ENCODE data around the gene GP5. TPM values are rescaled to one million over a fixed set of nuclear protein-coding genes. Genes with fewer than 3 reads are reported as not detected.

Gene GP5
- polyA plus RNA-seq, 2 of the 4 experiments (the other 2 are of a cell fraction) = not detected

- no peak for ATAC-seq
- Histone ChIP-seq H3K4me3 (no peak overlapping the region), H3K27ac (no peak overlapping the region), H3K4me2 (no peak overlapping the region), H3K9me3 (no peaks in the 10 kb centered on the region), H3K4me1 (peaks cover 12% of the 10 kb centered on the region; the same call in 2 of the 3 replicates)
- ChIA-PET POLR2A (no interaction called here), CTCF (no interaction called here)
- WGBS (ENCODE audit: missing lambda C conversion rate) = 100% methylated on average over 1 of the region's 1 CpG
- TF ChIP-seq POLR2A (IDR thresholded peaks at IDR 0.05; ENCODE audit: low read length) = no peak
- TF ChIP-seq HES2 (IDR thresholded peaks at IDR 0.05) = no peak
- TF ChIP-seq KDM5A (IDR thresholded peaks at IDR 0.05) = no peak
- no peak for TF ChIP-seq PHF8 (IDR thresholded peaks at IDR 0.05; ENCODE audit: borderline replicate concordance, low read depth)
- TF ChIP-seq MYC (IDR thresholded peaks at IDR 0.05; ENCODE audit: borderline replicate concordance, low read length) = no peak
- TF ChIP-seq EHMT2 (IDR thresholded peaks at IDR 0.05; ENCODE audit: low read depth) = no peak
- TF ChIP-seq HEYL (CRISPR knock-in tag; IDR thresholded peaks at IDR 0.05) = no peak
- TF ChIP-seq MAFK (IDR thresholded peaks at IDR 0.05; ENCODE audit: partially characterized antibody) = no peak
- TF ChIP-seq RAD21 (conservative IDR thresholded peaks at IDR 0.05 in 1 of 2, IDR thresholded peaks at IDR 0.05 in 1 of 2) = no peak
- no peak for TF ChIP-seq FOSL2 (IDR thresholded peaks at IDR 0.05)
- no peak for TF ChIP-seq FOSL2 (CRISPR knock-in tag; IDR thresholded peaks at IDR 0.05)
- TF ChIP-seq, protein P1, sequence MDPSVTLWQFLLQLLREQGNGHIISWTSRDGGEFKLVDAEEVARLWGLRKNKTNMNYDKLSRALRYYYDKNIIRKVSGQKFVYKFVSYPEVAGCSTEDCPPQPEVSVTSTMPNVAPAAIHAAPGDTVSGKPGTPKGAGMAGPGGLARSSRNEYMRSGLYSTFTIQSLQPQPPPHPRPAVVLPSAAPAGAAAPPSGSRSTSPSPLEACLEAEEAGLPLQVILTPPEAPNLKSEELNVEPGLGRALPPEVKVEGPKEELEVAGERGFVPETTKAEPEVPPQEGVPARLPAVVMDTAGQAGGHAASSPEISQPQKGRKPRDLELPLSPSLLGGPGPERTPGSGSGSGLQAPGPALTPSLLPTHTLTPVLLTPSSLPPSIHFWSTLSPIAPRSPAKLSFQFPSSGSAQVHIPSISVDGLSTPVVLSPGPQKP (IDR thresholded peaks at IDR 0.05; ENCODE audit: low read depth, low read length) = no peak
- TF ChIP-seq REST (IDR thresholded peaks at IDR 0.05) = no peak
- no peak for TF ChIP-seq EHF (CRISPR knock-in tag; IDR thresholded peaks at IDR 0.05)
- no peak for TF ChIP-seq FOXS1 (CRISPR knock-in tag; IDR thresholded peaks at IDR 0.05)
- TF ChIP-seq TFCP2L1 (CRISPR knock-in tag; IDR thresholded peaks at IDR 0.05) = no peak
- no peak for DNase-seq (ENCODE audit: low read depth in 1 of 2, low spot score in 1 of 2)
- no peak for FAIRE-seq
These were observed 25.3 kb upstream of the GP5 start for GRCh38 chr3:194424373-194424772.

- ChIA-PET POLR2A (no interaction called here), CTCF (no interaction called here)
- FAIRE-seq = no peak
- H3K4me1 ChIP-seq = peaks cover 12% of the 10 kb centered on the region; the same call in 2 of the 3 replicates
- H3K4me3 ChIP-seq = no peak overlapping the region
- no peak overlapping the region for H3K27ac ChIP-seq
- no peak for DNase-seq (ENCODE audit: low read depth in 1 of 2, low spot score in 1 of 2)
- no peaks in the 10 kb centered on the region for H3K9me3 ChIP-seq
- ATAC-seq = no peak
- TF ChIP-seq HDAC2 (IDR thresholded peaks at IDR 0.05) = no peak
- no peak for TF ChIP-seq ZFP36 (IDR thresholded peaks at IDR 0.05; ENCODE audit: borderline replicate concordance, partially characterized antibody)
- no peak for TF ChIP-seq RNF2 (IDR thresholded peaks at IDR 0.05; ENCODE audit: borderline replicate concordance, low read depth)
- TF ChIP-seq, protein P2, sequence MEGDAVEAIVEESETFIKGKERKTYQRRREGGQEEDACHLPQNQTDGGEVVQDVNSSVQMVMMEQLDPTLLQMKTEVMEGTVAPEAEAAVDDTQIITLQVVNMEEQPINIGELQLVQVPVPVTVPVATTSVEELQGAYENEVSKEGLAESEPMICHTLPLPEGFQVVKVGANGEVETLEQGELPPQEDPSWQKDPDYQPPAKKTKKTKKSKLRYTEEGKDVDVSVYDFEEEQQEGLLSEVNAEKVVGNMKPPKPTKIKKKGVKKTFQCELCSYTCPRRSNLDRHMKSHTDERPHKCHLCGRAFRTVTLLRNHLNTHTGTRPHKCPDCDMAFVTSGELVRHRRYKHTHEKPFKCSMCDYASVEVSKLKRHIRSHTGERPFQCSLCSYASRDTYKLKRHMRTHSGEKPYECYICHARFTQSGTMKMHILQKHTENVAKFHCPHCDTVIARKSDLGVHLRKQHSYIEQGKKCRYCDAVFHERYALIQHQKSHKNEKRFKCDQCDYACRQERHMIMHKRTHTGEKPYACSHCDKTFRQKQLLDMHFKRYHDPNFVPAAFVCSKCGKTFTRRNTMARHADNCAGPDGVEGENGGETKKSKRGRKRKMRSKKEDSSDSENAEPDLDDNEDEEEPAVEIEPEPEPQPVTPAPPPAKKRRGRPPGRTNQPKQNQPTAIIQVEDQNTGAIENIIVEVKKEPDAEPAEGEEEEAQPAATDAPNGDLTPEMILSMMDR (IDR thresholded peaks at IDR 0.05) = no peak
- TF ChIP-seq SREBF2 (IDR thresholded peaks at IDR 0.05) = no peak
- TF ChIP-seq ZSCAN20 (CRISPR knock-in tag; IDR thresholded peaks at IDR 0.05) = no peak
- no peak for TF ChIP-seq CHD2 (IDR thresholded peaks at IDR 0.05; ENCODE audit: low read length, partially characterized antibody)
- TF ChIP-seq NPAS2 (CRISPR knock-in tag; IDR thresholded peaks at IDR 0.05; ENCODE audit: borderline replicate concordance) = no peak
- WGBS (ENCODE audit: missing lambda C conversion rate) = 73% methylated on average over 3 of the region's 3 CpGs
- no peak overlapping the region for H3K4me2 ChIP-seq
These were observed 24.3 kb upstream of the GP5 start for GRCh38 chr3:194423317-194423716.

Data from A549 (cell line).